SK-N-SH (cell line): ENCODE data around the gene TMOD4. TPM values are rescaled to one million over a fixed set of nuclear protein-coding genes. Genes with fewer than 3 reads are reported as not detected.

ENCODE experiments used
- CTCF ChIA-PET: fragments of 300-600, 350-600 bp; formaldehyde crosslinking; extraction: SDS; loops from one replicate; lab custom pipeline; 2021; lab: Yijun Ruan, JAX
- POLR2A ChIA-PET: fragments of 350-600 bp; sonication (Branson Sonifier 250); formaldehyde crosslinking; extraction: SDS; loops from one replicate; lab custom pipeline; 2020; ENCODE audit warnings: antibody characterized with exemption, inconsistent platforms; lab: Yijun Ruan, JAX
- DNase-seq: peaks from one replicate; pipeline ENCODE4 v3.0.0; 2012
- H2AFZ ChIP-seq: fragments of 200-600 bp; sonication (generic); 2 replicates; pipeline ENCODE4 v1.8.1; 2016; ENCODE audit warnings: antibody characterized with exemption, mild to moderate bottlenecking, low read depth
- H3F3A ChIP-seq: fragments of 200-600 bp; sonication (generic); replicated peaks from 2 replicates; pipeline ENCODE3; 2016; ENCODE audit warnings: antibody characterized with exemption, mild to moderate bottlenecking; ENCODE audit not compliant: insufficient read depth
- H3K27ac ChIP-seq, 2 experiments: fragments of 200-500 bp in 1 of 2; fragments of 200-600 bp in 1 of 2; sonication (Bioruptor generic) in 1 of 2; sonication (generic), shearing (Covaris generic) in 1 of 2; 2 replicates each; pipeline versions ENCODE4 v1.5.1 to v1.6.1; 2014 to 2016; ENCODE audit warnings: low read depth in 2 of 2, inconsistent platforms in 1 of 2, low read length in 1 of 2, mild to moderate bottlenecking in 1 of 2, mixed read lengths in 1 of 2
- H3K27me3 ChIP-seq: fragments of 200-600 bp; sonication (generic), shearing (Covaris generic); 2 replicates; pipeline ENCODE4 v1.6.1; 2016; ENCODE audit warnings: mixed run types; ENCODE audit not compliant: insufficient read depth
- H3K36me3 ChIP-seq, 2 experiments: fragments of 200-500 bp in 1 of 2; fragments of 200-600 bp in 1 of 2; sonication (Bioruptor generic) in 1 of 2; sonication (generic) in 1 of 2; replicated peaks in 1 of 2; 2 replicates each; pipeline versions ENCODE3 to v1.5.1; 2014 to 2016; ENCODE audit warnings: low read length in 1 of 2, mild to moderate bottlenecking in 1 of 2; ENCODE audit not compliant: insufficient read depth in 2 of 2, control insufficient read depth in 1 of 2
- H3K4me1 ChIP-seq, 2 experiments: fragments of 200-500 bp in 1 of 2; fragments of 200-600 bp in 1 of 2; sonication (Bioruptor generic) in 1 of 2; sonication (generic), shearing (Covaris generic) in 1 of 2; 2 replicates each; pipeline versions ENCODE4 v1.5.1 to v1.6.1; 2014 to 2016; ENCODE audit warnings: low read depth in 1 of 2, low read length in 1 of 2, mixed run types in 1 of 2; ENCODE audit not compliant: insufficient read depth in 2 of 2, control insufficient read depth in 1 of 2
- H3K4me2 ChIP-seq: fragments of 200-600 bp; sonication (generic), shearing (Covaris generic); 2 replicates; pipeline ENCODE4 v1.6.1; 2017; ENCODE audit warnings: mixed run types
- H3K4me3 ChIP-seq, 2 experiments: fragments of 200-500 bp in 1 of 2; fragments of 200-600 bp in 1 of 2; sonication (Bioruptor generic) in 1 of 2; sonication (generic), shearing (Covaris generic) in 1 of 2; 2 replicates each; pipeline versions ENCODE4 v1.5.1 to v1.8.1; 2014 to 2016; ENCODE audit warnings: low read depth in 2 of 2, inconsistent platforms in 1 of 2, low read length in 1 of 2, mild to moderate bottlenecking in 1 of 2, mixed read lengths in 1 of 2, moderate library complexity in 1 of 2
- H3K79me2 ChIP-seq: fragments of 200-600 bp; sonication (generic); 2 replicates; pipeline ENCODE4 v1.8.1; 2017; ENCODE audit warnings: mild to moderate bottlenecking; ENCODE audit not compliant: insufficient read depth
- H3K9ac ChIP-seq: fragments of 200-600 bp; sonication (generic); 2 replicates; pipeline ENCODE4 v1.6.1; 2017; ENCODE audit warnings: mixed run types
- H3K9me2 ChIP-seq: fragments of 200-600 bp; sonication (generic); 2 replicates; pipeline ENCODE4 v1.6.1; 2017; ENCODE audit warnings: mixed run types
- H3K9me3 ChIP-seq: fragments of 200-600 bp; sonication (generic); 2 replicates; pipeline ENCODE4 v1.6.1; 2017; ENCODE audit warnings: mixed run types, mild to moderate bottlenecking, moderate library complexity
- H4K20me1 ChIP-seq: fragments of 200-600 bp; sonication (generic); 2 replicates; pipeline ENCODE4 v1.6.1; 2017; ENCODE audit warnings: mild to moderate bottlenecking, mixed run types; ENCODE audit not compliant: insufficient read depth
- CTCF ChIP-seq: fragments of 200-600 bp; sonication (generic); IDR thresholded peaks from 2 replicates; pipeline ENCODE4 v1.6.1; 2017; ENCODE audit warnings: antibody characterized with exemption, mild to moderate bottlenecking, moderate library complexity
- JUND ChIP-seq: IDR thresholded peaks from 2 replicates; pipeline ENCODE4 v1.4.0; 2012
- MEF2A ChIP-seq: IDR thresholded peaks from 2 replicates; pipeline ENCODE4 v1.4.0; 2012; ENCODE audit warnings: low read depth, borderline replicate concordance
- NFIC ChIP-seq: IDR thresholded peaks from 2 replicates; pipeline ENCODE4 v1.4.0; 2012; ENCODE audit warnings: borderline replicate concordance
- POLR2AphosphoS5 ChIP-seq: IDR thresholded peaks from 2 replicates; pipeline ENCODE4 v1.6.1; 2012; ENCODE audit warnings: low read depth, low read length
- RCOR1 ChIP-seq: fragments of 150-350 bp; IDR thresholded peaks from 2 replicates; pipeline ENCODE4 v1.6.1; 2017; ENCODE audit warnings: antibody characterized with exemption, low read length
- RFX5 ChIP-seq: IDR thresholded peaks from 2 replicates; pipeline ENCODE4 v1.6.1; 2012; ENCODE audit warnings: mild to moderate bottlenecking, improper control_type of control experiment, low read length
- RXRA ChIP-seq: IDR thresholded peaks from 2 replicates; pipeline ENCODE4 v1.4.0; 2012; ENCODE audit warnings: low read depth, mild to moderate bottlenecking, borderline replicate concordance
- SIN3A ChIP-seq: IDR thresholded peaks from 2 replicates; pipeline ENCODE4 v1.6.1; 2012; ENCODE audit warnings: low read depth, mild to moderate bottlenecking, low read length, moderate library complexity, borderline replicate concordance
- YY1 ChIP-seq: IDR thresholded peaks from 2 replicates; pipeline ENCODE4 v1.4.0; 2012; ENCODE audit warnings: low read depth, mild to moderate bottlenecking
- WGBS: methylation state at CpG from one replicate; pipeline ENCODE4 v1.1.6; 2017; ENCODE audit warnings: low lambda C conversion rate; 5-methylcytosine and 5-hydroxymethylcytosine counted together
- polyA plus RNA-seq, 3 experiments: library from polyadenylated mRNA; depleted of rRNA; stranded (reverse); fragments of >200 nt; gene quantifications; 2 replicates each; pipeline ENCODE4 v1.2.3, GENCODE V29; 2012
- TF ChIP-seq, protein P1 (sequence below): IDR thresholded peaks from 2 replicates; pipeline ENCODE4 v1.4.0; 2012; ENCODE audit warnings: low read depth, borderline replicate concordance
- TF ChIP-seq, protein P2 (sequence below): IDR thresholded peaks from 2 replicates; pipeline ENCODE4 v1.6.1; 2012; ENCODE audit warnings: mild to moderate bottlenecking, low read depth, low read length, moderate library complexity

TMOD4 gene
- polyA plus RNA-seq, 1 of the 3 experiments (the other 2 are of a cell fraction) = 0.59 TPM

DNA sequence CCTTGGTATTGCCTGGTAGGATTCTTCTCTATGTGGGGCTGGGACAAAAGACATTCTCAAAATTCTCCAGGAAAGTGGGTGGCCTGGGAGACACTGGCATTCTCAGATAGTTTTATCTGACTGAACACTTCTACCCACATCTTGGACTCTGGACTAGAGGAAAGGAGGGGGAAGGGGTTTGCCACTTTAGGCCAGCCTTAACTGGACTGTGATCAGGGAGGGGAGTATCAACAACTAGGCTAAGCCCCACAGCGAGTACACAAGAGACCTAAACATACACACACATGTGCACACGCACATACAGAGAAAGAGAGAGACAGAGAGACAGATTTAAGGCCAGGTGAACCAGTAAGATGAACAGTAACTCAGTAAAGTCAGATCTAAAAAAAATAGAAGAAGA is 28.1 kb downstream of the TMOD4 start:
- POLR2A ChIA-PET = no interaction called here
- 100% methylated on average over 2 of the region's 2 CpGs for WGBS
- Histone ChIP-seq H3K4me2 (no peak overlapping the region; the same call in 1 of the 2 replicates), H3K36me3 (no peaks in the 10 kb centered on the region), H4K20me1 (no peaks in the 10 kb centered on the region), H3K9me2 (no peaks in the 10 kb centered on the region), H3K27ac (no peak overlapping the region), H3K9me3 (no peaks in the 10 kb centered on the region), H3F3A (no peaks in the 10 kb centered on the region), H3K4me3 (no peak overlapping the region), H2AFZ (no peak overlapping the region), H3K27me3 (no peaks in the 10 kb centered on the region), H3K79me2 (no peaks in the 10 kb centered on the region)
- CTCF ChIA-PET = interaction anchor here (2.1 to 6.8 kb wide), 2 partner anchors 8 to 48 kb away, joined by 12 to 40 read pairs; partner anchors contain the start of gene TNFAIP8L2
- TF ChIP-seq MEF2A = no peak
- no peak for TF ChIP-seq RXRA
- no peak for TF ChIP-seq JUND
- TF ChIP-seq YY1 = no peak
- TF ChIP-seq, protein P1, sequence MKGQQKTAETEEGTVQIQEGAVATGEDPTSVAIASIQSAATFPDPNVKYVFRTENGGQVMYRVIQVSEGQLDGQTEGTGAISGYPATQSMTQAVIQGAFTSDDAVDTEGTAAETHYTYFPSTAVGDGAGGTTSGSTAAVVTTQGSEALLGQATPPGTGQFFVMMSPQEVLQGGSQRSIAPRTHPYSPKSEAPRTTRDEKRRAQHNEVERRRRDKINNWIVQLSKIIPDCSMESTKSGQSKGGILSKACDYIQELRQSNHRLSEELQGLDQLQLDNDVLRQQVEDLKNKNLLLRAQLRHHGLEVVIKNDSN = no peak
- no peak for TF ChIP-seq NFIC
- TF ChIP-seq RCOR1 = no peak
- TF ChIP-seq CTCF = no peak
- no peak for TF ChIP-seq SIN3A
- TF ChIP-seq RFX5 = no peak
- TF ChIP-seq, all 33 proteins: peak for 0
- DNase-seq = no peak
- Histone ChIP-seq H3K9ac (no peak overlapping the region), H3K4me1 (peaks cover 0 to 21% of the 10 kb centered on the region in 2 experiments; a peak in 1 of 4 replicates)

GRCh38 chr1:151147132-151147503 is 28.7 kb downstream of the TMOD4 start:
- POLR2A ChIA-PET = no interaction called here
- no peaks in the 10 kb centered on the region for H3K36me3 ChIP-seq
- H3K4me1 ChIP-seq = peaks cover 0 to 21% of the 10 kb centered on the region in 2 experiments; a peak in 1 of 4 replicates
- H3K9me2 ChIP-seq = no peaks in the 10 kb centered on the region
- no peaks in the 10 kb centered on the region for H3K79me2 ChIP-seq
- peak overlapping the region; percentile 70 to 91 for H3K4me3 ChIP-seq
- H2AFZ ChIP-seq = peak overlapping the region; percentile 85
- H3F3A ChIP-seq = no peaks in the 10 kb centered on the region
- H3K4me2 ChIP-seq = peak overlapping the region; percentile 98
- no peaks in the 10 kb centered on the region for H4K20me1 ChIP-seq
- 57% methylated on average over 7 of the region's 7 CpGs for WGBS
- no peaks in the 10 kb centered on the region for H3K27me3 ChIP-seq
- H3K27ac ChIP-seq = peak overlapping the region; percentile 21 to 37; a peak in 2 of 4 replicates
- TF ChIP-seq POLR2AphosphoS5 = no peak
- TF ChIP-seq, protein P2, sequence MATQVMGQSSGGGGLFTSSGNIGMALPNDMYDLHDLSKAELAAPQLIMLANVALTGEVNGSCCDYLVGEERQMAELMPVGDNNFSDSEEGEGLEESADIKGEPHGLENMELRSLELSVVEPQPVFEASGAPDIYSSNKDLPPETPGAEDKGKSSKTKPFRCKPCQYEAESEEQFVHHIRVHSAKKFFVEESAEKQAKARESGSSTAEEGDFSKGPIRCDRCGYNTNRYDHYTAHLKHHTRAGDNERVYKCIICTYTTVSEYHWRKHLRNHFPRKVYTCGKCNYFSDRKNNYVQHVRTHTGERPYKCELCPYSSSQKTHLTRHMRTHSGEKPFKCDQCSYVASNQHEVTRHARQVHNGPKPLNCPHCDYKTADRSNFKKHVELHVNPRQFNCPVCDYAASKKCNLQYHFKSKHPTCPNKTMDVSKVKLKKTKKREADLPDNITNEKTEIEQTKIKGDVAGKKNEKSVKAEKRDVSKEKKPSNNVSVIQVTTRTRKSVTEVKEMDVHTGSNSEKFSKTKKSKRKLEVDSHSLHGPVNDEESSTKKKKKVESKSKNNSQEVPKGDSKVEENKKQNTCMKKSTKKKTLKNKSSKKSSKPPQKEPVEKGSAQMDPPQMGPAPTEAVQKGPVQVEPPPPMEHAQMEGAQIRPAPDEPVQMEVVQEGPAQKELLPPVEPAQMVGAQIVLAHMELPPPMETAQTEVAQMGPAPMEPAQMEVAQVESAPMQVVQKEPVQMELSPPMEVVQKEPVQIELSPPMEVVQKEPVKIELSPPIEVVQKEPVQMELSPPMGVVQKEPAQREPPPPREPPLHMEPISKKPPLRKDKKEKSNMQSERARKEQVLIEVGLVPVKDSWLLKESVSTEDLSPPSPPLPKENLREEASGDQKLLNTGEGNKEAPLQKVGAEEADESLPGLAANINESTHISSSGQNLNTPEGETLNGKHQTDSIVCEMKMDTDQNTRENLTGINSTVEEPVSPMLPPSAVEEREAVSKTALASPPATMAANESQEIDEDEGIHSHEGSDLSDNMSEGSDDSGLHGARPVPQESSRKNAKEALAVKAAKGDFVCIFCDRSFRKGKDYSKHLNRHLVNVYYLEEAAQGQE = no peak
- TF ChIP-seq, all 33 proteins: peak for 0
- CTCF ChIA-PET = interaction anchor here (6.8 kb wide), 1 partner anchor 9 kb away, joined by 40 read pairs; the partner anchor contains the start of gene TNFAIP8L2
- no peaks in the 10 kb centered on the region for H3K9me3 ChIP-seq
- H3K9ac ChIP-seq = peak overlapping the region; percentile 82; the same call in 1 of the 2 replicates
- DNase-seq = no peak
